Endothelial cell (in vitro differentiated cells): ENCODE measurements around the gene PRDX4. TPM values are rescaled to one million over a fixed set of nuclear protein-coding genes. Genes with fewer than 3 reads are reported as not detected.
"Not testable (repeated sequence)": the region's sequence is repeated elsewhere in the genome, so short reads cannot be mapped to it uniquely, and the experiment has no call there.

Experiments used
- DNase-seq: peaks from one replicate; pipeline ENCODE4 v3.0.0; 2021; ENCODE audit warnings: low spot score
- H3K27ac Mint-ChIP-seq: one replicate; pipeline ENCODE4 v1.8.0; 2021; ENCODE audit warnings: mixed read lengths, inconsistent platforms; ENCODE audit not compliant: unreplicated experiment
- H3K27me3 Mint-ChIP-seq: one replicate; pipeline ENCODE4 v1.8.0; 2021; ENCODE audit warnings: mild to moderate bottlenecking, moderate library complexity, mixed read lengths, inconsistent platforms; ENCODE audit not compliant: unreplicated experiment
- H3K36me3 Mint-ChIP-seq: one replicate; pipeline ENCODE4 v1.8.0; 2021; ENCODE audit warnings: mild to moderate bottlenecking, low read depth, mixed read lengths, inconsistent platforms; ENCODE audit not compliant: unreplicated experiment
- H3K4me1 Mint-ChIP-seq: one replicate; pipeline ENCODE4 v1.8.0; 2021; ENCODE audit warnings: mild to moderate bottlenecking, mixed read lengths, inconsistent platforms; ENCODE audit not compliant: unreplicated experiment
- H3K4me3 Mint-ChIP-seq: one replicate; pipeline ENCODE4 v1.8.0; 2021; ENCODE audit warnings: mild to moderate bottlenecking, mixed read lengths, inconsistent platforms; ENCODE audit not compliant: unreplicated experiment
- H3K9me3 Mint-ChIP-seq: one replicate; pipeline ENCODE4 v1.8.0; 2021; ENCODE audit warnings: mixed read lengths, inconsistent platforms; ENCODE audit not compliant: unreplicated experiment
- total RNA-seq: library from RNA; stranded (reverse); fragmentation: NEBNext Ultra II Directional; extraction: Animal tissue kit (Norgen Biotek cat#: 25700); gene quantifications from one replicate; pipeline ENCODE4 v1.2.1, GENCODE V29; 2021; ENCODE audit not compliant: unreplicated experiment
- TF ChIP-seq, protein P1 (sequence below): fragments of 200-600 bp; sonication (generic); IDR thresholded peaks from one replicate; pipeline ENCODE4 v1.5.0; 2021; ENCODE audit warnings: antibody characterized with exemption; ENCODE audit not compliant: unreplicated experiment

The PRDX4 gene
- total RNA-seq, 1 donor from 2014 or later = 74.6 TPM

DNA sequence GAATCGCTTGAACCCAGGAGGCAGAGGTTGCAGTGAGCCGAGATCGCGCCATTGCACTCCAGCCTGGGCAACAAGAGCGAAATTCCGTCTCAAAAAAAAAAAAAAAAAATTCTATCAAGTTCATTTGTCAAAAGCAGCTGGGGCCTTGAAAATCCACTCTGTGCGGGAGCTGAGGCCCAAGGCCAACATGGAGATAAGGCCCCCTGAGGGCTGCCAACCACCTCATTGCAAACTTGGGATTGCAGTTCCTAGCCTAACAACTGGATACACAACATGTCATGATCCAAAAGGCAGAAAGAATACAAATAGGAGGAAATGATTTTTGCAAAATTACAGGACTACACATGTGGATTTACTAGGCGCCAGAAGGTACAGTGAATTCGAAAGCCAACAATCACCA lies 22.5 kb upstream of the PRDX4 start:
- Mint-ChIP-seq H3K4me1 (no peaks in the 10 kb centered on the region), H3K36me3 (no peaks in the 10 kb centered on the region), H3K27ac (no peak overlapping the region), H3K9me3 (no peaks in the 10 kb centered on the region), H3K27me3 (no peaks in the 10 kb centered on the region), H3K4me3 (no peak overlapping the region)
- TF ChIP-seq, protein P1, sequence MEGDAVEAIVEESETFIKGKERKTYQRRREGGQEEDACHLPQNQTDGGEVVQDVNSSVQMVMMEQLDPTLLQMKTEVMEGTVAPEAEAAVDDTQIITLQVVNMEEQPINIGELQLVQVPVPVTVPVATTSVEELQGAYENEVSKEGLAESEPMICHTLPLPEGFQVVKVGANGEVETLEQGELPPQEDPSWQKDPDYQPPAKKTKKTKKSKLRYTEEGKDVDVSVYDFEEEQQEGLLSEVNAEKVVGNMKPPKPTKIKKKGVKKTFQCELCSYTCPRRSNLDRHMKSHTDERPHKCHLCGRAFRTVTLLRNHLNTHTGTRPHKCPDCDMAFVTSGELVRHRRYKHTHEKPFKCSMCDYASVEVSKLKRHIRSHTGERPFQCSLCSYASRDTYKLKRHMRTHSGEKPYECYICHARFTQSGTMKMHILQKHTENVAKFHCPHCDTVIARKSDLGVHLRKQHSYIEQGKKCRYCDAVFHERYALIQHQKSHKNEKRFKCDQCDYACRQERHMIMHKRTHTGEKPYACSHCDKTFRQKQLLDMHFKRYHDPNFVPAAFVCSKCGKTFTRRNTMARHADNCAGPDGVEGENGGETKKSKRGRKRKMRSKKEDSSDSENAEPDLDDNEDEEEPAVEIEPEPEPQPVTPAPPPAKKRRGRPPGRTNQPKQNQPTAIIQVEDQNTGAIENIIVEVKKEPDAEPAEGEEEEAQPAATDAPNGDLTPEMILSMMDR = no peak
- DNase-seq = no peak

GRCh38 chrX:23656091-23656490 lies 11.2 kb upstream of the PRDX4 start:
- no peaks in the 10 kb centered on the region for H3K36me3 Mint-ChIP-seq
- DNase-seq = no peak
- no peaks in the 10 kb centered on the region for H3K9me3 Mint-ChIP-seq
- H3K4me3 Mint-ChIP-seq = no peak overlapping the region
- no peaks in the 10 kb centered on the region for H3K27me3 Mint-ChIP-seq
- H3K4me1 Mint-ChIP-seq = peaks cover 11% of the 10 kb centered on the region
- no peak overlapping the region for H3K27ac Mint-ChIP-seq
- TF ChIP-seq, protein P1 = no peak

DNA sequence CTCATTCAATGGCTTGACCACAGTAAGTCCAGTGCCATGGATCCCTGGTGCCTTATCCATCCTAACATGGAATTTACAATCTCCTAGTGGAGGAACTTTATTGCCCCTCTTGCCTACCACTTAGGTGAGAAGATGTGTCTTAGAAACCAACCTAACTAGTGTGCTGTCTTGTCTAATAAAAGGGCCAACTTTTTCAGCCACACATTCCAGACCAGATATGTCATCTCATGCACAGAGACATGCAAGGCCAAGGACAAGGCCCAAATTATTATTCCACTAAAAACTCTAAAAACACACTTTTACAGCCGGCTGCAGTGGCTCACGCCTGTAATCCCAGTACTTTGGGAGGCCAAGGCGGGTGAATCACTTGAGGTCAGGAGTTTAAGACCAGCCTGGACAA lies 10.6 kb upstream of the PRDX4 start:
- H3K4me1 Mint-ChIP-seq = peaks cover 11% of the 10 kb centered on the region
- H3K4me3 Mint-ChIP-seq = no peak overlapping the region
- TF ChIP-seq, protein P1 = no peak
- no peaks in the 10 kb centered on the region for H3K36me3 Mint-ChIP-seq
- H3K9me3 Mint-ChIP-seq = no peaks in the 10 kb centered on the region
- H3K27ac Mint-ChIP-seq = no peak overlapping the region
- H3K27me3 Mint-ChIP-seq = no peaks in the 10 kb centered on the region
- no peak for DNase-seq

GRCh38 chrX:23659339-23659738 lies 8.0 kb upstream of the PRDX4 start:
- no peaks in the 10 kb centered on the region for H3K9me3 Mint-ChIP-seq
- no peak overlapping the region for H3K27ac Mint-ChIP-seq
- H3K4me3 Mint-ChIP-seq = no peak overlapping the region
- TF ChIP-seq, protein P1 = no peak
- no peak for DNase-seq
- peaks cover 11% of the 10 kb centered on the region for H3K4me1 Mint-ChIP-seq
- no peaks in the 10 kb centered on the region for H3K36me3 Mint-ChIP-seq
- H3K27me3 Mint-ChIP-seq = no peaks in the 10 kb centered on the region

- not testable (repeated sequence) for H3K4me3 Mint-ChIP-seq, H3K36me3 Mint-ChIP-seq, H3K27me3 Mint-ChIP-seq, H3K27ac Mint-ChIP-seq, H3K9me3 Mint-ChIP-seq, DNase-seq
- H3K4me1 Mint-ChIP-seq = peaks cover 11% of the 10 kb centered on the region
Measured at GRCh38 chrX:23660083-23660765, 7.1 kb upstream of the PRDX4 start.
